Fibroblast of mammary gland (primary cell): ENCODE data around the gene EN2.
A peak's percentile ranks its signal among the peaks of the same experiment; 100 is the strongest.

Source experiments
- DNase-seq: peaks from one replicate; pipeline ENCODE4 v3.0.0-alpha.2; 2010; ENCODE audit warnings: low read depth
- H3K4me3 ChIP-seq: 2 replicates; pipeline ENCODE4 v1.5.1; 2011; ENCODE audit warnings: low read depth, mild to moderate bottlenecking, low read length, moderate library complexity; ENCODE audit not compliant: control insufficient read depth
- TF ChIP-seq, protein P1 (sequence below): conservative IDR thresholded peaks from 2 replicates; pipeline ENCODE4 v1.5.1; 2011; ENCODE audit warnings: low read depth, low read length, inconsistent platforms; ENCODE audit not compliant: control insufficient read depth, insufficient read depth

Gene EN2

DNA sequence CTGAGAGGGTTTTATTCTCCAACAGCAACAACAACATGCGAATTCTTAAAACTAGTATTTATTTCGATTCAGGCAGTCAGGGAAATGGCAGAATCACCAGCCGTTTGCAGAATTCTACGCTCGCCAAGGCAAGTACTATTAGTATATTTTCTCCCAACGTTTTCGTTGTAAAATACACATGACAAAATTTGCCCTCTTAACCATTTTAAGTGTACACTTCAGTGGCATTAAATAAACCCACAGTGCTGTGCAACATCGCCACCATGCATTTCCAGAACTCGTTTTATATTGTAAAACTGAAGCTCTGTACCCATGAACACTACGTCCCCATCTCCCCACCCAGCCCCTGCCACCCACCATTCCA, 10.8 kb downstream of the EN2 start:
- DNase-seq, result no peak

DNA sequence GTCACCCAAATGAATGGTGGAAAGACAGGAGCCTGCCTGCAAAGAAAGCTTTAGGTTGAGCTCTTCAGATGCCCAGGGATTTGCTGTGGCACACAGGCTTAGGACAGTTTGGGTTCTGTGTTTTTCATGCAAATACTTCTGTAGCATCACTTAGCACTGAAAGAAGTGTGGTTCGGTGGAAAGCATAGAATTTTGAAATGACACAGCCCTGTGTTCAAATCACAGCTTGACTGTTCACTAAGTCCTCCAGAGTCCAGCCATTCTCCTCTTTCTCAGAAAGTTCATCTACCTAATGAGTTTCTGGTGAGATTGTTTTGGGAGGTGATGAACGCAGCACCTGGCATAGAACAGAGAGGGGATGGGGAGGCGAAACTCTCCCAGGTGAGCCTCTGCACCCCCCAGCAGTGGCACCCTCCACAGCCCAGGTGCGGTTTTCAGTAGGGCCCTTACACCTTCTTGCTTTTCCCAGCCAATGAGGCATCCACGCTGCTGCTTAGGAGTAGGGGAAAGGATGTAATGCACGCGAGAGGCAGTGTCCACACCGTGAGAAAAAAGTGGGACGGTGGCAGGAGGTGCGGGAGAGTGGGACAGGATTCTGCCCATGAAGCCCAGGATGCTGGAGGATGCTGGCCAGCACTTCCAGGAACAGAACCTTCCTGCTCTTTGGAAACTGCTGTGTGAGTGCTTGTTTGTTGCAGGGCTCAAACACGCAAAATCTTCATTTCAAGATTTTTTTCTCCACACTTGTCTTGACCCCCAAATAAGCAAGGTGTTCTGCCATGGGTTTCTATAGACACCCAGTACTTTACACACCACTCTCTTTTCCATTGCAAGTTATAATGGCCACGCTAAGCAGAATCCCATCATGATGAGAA, 11.6 kb downstream of the EN2 start:
- DNase-seq, result no peak
- TF ChIP-seq, protein P1, sequence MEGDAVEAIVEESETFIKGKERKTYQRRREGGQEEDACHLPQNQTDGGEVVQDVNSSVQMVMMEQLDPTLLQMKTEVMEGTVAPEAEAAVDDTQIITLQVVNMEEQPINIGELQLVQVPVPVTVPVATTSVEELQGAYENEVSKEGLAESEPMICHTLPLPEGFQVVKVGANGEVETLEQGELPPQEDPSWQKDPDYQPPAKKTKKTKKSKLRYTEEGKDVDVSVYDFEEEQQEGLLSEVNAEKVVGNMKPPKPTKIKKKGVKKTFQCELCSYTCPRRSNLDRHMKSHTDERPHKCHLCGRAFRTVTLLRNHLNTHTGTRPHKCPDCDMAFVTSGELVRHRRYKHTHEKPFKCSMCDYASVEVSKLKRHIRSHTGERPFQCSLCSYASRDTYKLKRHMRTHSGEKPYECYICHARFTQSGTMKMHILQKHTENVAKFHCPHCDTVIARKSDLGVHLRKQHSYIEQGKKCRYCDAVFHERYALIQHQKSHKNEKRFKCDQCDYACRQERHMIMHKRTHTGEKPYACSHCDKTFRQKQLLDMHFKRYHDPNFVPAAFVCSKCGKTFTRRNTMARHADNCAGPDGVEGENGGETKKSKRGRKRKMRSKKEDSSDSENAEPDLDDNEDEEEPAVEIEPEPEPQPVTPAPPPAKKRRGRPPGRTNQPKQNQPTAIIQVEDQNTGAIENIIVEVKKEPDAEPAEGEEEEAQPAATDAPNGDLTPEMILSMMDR, result no peak
- no peak overlapping the region for H3K4me3 ChIP-seq

More for the DNA sequence above, 10.8 kb downstream of the EN2 start:
- H3K4me3 ChIP-seq, result no peak overlapping the region
- TF ChIP-seq, protein P1, result no peak

DNA sequence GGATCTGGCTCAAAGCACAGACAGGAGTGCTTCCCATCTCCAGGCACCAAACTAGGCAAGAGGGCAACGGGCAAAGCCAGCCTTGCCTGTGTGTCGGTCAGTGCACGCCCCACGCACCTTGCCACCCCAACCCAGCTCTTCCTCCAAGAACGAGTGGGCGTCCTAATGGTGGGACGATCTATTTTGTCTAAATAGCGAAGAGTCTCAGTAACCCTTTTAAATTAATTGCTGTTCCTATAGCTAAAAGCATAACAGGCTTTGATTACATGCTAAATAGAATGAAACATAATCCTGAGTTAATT, 12.2 kb downstream of the EN2 start:
- no peak overlapping the region for H3K4me3 ChIP-seq
- DNase-seq, result no peak
- TF ChIP-seq, protein P1, result no peak

DNA sequence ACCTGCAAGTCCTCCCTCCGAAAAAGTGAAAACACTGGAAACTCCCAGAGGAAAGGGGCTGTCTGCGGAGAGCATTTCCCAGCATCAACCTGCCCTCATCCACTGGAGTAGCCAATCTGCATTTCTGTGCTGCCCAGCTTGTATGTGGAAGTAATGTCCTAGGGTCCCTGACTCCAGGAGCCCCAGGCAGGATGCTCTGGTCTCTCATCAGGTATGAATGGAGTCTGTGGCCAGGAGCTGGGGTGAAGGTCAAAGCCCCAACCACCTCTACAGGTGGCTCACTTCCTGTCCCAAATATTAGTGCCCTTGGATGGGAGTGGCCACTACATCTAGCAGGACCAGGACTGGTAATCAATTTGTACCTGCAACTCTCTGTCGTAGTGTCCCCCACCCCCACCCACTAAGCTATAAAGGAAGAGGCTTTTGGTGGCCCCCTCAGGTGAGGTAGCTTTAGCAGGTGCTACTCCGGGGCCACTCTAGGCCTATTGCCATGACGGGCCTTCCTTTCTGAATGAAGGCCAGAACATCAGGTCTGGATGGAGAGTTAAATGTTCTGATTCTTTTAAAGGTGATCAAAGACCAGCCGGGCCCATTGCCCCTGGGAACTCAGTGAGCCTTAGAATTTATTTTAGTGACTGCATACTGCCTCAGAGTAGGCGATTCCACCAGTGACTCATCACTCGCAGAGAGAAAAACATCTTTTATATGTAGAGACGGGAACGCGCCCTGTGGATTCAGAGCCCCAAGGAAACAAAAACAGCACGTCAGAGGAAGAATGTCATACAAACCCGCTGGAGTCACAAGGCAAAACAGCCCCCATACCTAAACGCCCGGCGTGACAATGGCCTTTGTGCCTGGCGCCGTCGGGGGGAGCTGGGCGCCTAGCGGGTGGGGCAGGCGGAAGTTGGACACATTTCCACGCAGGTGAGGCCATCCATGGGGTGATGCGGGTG, 13.0 kb downstream of the EN2 start:
- TF ChIP-seq, protein P1, result no peak
- H3K4me3 ChIP-seq, result no peak overlapping the region
- DNase-seq, result peak; percentile 25

DNA sequence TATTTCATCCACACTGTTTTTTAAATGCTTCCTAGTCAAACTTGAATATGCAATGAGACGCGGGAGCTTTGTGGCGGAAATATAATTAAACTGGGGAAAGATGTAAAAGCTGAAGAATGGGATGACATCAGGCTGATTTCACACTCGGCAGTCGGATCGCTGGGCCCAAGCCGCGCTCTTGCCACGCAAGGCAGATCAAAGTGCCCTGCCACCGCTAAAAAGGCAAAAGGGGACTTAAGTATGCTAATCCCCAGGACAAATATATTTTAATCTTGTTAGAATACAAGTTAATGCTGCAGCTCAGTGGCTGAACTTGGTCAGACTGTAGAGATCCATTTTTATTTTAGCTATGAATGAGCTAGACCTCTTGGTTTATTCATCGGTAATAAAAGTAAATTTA, 13.8 kb downstream of the EN2 start:
- TF ChIP-seq, protein P1, result no peak
- no peak for DNase-seq
- no peak overlapping the region for H3K4me3 ChIP-seq

DNA sequence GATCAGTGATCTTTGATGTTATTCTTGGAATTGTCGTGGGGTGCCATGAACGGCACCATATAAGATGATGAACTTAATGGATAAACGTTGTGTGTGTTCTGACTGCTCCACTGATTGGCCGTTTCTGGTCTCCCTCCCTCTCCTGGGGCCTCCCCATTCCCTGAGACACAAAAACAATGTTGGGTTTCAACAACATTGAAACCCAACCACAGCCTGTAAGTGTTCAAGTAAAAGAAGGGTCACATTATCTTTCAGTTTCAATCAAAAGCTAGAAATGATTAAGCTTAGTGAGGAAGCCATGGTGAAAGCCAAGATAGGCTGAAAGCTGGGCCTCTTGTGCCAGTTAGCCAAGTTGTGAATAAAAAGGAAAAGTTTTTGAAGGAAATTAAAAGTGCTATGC, 19.5 kb downstream of the EN2 start:
- no peak for DNase-seq
- TF ChIP-seq, protein P1, result no peak
- no peak overlapping the region for H3K4me3 ChIP-seq
